ENCODE measurements around the gene PICK1. TPM values are rescaled to one million over a fixed set of nuclear protein-coding genes. Genes with fewer than 3 reads are reported as not detected.

PICK1 gene
- total and polyA plus RNA-seq, 2 of the 13 experiments (the other 11 are each of a cell fraction or from before 2014, with no cell fraction given): 19.3 to 25.3 TPM

DNA sequence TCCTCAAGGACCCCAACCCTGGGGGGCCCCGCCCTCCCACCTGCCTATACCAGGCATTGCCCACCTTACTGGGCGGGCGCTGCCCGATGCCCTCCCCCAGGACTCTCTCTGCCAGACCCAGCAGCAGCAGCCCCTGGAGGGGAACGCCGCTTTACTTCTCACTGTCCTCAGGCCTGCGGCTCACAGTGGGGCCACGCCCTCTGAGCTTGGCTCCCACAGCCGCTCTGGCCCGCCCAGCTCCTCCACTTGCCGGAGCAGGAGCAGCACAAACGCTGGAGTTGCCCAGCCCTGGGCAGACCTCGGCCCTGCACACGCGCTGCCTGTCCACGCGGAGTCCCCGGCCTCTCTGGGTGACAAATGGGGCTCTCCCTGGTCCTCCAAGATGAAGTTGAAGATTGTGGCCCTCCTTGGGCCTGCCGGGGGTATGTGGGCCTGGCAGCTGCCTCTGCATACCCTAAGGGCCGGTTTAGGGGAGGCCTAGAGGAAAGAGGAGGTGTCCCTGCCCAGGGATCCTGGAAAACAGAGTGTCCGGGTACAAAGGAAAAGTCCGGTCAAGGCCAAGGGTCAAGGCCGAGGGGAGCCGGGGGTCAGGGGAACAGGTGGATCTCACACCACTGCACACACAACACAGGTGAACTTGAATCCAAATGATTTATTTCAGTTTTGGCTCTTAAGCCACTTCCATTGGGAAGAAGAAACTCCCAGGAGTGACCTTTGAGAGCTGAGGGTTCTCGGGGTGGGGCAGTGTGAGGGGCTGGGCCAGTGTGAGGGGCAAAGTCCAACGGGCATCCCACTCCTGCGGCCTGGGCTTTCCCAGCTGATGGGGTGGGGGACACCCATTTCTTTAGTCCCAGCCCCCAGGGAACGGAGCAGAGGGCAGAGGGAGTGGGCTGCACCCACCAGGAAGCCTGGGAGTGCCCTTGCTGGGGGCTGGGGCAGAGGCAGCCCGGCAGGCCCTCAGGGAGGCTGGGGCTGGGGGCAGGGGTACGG, 54.0 kb downstream of the PICK1 start (continued):
- TF ChIP-seq, protein P1, sequence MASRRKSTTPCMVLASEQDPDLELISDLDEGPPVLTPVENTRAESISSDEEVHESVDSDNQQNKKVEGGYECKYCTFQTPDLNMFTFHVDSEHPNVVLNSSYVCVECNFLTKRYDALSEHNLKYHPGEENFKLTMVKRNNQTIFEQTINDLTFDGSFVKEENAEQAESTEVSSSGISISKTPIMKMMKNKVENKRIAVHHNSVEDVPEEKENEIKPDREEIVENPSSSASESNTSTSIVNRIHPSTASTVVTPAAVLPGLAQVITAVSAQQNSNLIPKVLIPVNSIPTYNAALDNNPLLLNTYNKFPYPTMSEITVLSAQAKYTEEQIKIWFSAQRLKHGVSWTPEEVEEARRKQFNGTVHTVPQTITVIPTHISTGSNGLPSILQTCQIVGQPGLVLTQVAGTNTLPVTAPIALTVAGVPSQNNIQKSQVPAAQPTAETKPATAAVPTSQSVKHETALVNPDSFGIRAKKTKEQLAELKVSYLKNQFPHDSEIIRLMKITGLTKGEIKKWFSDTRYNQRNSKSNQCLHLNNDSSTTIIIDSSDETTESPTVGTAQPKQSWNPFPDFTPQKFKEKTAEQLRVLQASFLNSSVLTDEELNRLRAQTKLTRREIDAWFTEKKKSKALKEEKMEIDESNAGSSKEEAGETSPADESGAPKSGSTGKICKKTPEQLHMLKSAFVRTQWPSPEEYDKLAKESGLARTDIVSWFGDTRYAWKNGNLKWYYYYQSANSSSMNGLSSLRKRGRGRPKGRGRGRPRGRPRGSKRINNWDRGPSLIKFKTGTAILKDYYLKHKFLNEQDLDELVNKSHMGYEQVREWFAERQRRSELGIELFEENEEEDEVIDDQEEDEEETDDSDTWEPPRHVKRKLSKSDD (CRISPR knock-in tag; IDR thresholded peaks at IDR 0.05; ENCODE audit: low read depth): 0 out of 2 replicates have a peak, but pooled peaks have one; percentile 13
- TF ChIP-seq MTF1 (CRISPR knock-in tag; IDR thresholded peaks at IDR 0.05) (no peak), RFXANK (CRISPR knock-in tag; IDR thresholded peaks at IDR 0.05) (no peak), FOSL2 (CRISPR knock-in tag; IDR thresholded peaks at IDR 0.05) (0 out of 2 replicates have a peak, but pooled peaks have one; percentile 3), ZNF687 (CRISPR knock-in tag; IDR thresholded peaks at IDR 0.05) (peak; percentile 62), ZNF263 (CRISPR knock-in tag; IDR thresholded peaks at IDR 0.05) (no peak)
- TF ChIP-seq, protein P2, sequence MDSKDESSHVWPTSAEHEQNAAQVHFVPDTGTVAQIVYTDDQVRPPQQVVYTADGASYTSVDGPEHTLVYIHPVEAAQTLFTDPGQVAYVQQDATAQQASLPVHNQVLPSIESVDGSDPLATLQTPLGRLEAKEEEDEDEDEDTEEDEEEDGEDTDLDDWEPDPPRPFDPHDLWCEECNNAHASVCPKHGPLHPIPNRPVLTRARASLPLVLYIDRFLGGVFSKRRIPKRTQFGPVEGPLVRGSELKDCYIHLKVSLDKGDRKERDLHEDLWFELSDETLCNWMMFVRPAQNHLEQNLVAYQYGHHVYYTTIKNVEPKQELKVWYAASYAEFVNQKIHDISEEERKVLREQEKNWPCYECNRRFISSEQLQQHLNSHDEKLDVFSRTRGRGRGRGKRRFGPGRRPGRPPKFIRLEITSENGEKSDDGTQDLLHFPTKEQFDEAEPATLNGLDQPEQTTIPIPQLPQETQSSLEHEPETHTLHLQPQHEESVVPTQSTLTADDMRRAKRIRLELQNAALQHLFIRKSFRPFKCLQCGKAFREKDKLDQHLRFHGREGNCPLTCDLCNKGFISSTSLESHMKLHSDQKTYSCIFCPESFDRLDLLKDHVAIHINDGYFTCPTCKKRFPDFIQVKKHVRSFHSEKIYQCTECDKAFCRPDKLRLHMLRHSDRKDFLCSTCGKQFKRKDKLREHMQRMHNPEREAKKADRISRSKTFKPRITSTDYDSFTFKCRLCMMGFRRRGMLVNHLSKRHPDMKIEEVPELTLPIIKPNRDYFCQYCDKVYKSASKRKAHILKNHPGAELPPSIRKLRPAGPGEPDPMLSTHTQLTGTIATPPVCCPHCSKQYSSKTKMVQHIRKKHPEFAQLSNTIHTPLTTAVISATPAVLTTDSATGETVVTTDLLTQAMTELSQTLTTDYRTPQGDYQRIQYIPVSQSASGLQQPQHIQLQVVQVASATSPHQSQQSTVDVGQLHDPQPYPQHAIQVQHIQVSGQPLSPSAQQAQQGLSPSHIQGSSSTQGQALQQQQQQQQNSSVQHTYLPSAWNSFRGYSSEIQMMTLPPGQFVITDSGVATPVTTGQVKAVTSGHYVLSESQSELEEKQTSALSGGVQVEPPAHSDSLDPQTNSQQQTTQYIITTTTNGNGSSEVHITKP (CRISPR knock-in tag; IDR thresholded peaks at IDR 0.05; ENCODE audit: low read depth): no peak
- TF ChIP-seq, protein P3, sequence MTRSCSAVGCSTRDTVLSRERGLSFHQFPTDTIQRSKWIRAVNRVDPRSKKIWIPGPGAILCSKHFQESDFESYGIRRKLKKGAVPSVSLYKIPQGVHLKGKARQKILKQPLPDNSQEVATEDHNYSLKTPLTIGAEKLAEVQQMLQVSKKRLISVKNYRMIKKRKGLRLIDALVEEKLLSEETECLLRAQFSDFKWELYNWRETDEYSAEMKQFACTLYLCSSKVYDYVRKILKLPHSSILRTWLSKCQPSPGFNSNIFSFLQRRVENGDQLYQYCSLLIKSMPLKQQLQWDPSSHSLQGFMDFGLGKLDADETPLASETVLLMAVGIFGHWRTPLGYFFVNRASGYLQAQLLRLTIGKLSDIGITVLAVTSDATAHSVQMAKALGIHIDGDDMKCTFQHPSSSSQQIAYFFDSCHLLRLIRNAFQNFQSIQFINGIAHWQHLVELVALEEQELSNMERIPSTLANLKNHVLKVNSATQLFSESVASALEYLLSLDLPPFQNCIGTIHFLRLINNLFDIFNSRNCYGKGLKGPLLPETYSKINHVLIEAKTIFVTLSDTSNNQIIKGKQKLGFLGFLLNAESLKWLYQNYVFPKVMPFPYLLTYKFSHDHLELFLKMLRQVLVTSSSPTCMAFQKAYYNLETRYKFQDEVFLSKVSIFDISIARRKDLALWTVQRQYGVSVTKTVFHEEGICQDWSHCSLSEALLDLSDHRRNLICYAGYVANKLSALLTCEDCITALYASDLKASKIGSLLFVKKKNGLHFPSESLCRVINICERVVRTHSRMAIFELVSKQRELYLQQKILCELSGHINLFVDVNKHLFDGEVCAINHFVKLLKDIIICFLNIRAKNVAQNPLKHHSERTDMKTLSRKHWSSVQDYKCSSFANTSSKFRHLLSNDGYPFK (CRISPR knock-in tag; IDR thresholded peaks at IDR 0.05; ENCODE audit: borderline replicate concordance): no peak
- TF ChIP-seq, protein P4, sequence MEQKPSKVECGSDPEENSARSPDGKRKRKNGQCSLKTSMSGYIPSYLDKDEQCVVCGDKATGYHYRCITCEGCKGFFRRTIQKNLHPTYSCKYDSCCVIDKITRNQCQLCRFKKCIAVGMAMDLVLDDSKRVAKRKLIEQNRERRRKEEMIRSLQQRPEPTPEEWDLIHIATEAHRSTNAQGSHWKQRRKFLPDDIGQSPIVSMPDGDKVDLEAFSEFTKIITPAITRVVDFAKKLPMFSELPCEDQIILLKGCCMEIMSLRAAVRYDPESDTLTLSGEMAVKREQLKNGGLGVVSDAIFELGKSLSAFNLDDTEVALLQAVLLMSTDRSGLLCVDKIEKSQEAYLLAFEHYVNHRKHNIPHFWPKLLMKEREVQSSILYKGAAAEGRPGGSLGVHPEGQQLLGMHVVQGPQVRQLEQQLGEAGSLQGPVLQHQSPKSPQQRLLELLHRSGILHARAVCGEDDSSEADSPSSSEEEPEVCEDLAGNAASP (CRISPR knock-in tag; IDR thresholded peaks at IDR 0.05; ENCODE audit: borderline replicate concordance): 0 out of 2 replicates have a peak, but pooled peaks have one; percentile 3

All from HepG2 (cell line).